ENCODE measurements around the gene ASB5.

GRCh38 chr4:176288020-176288419, 19.0 kb upstream of the ASB5 start:
- no peak for TF ChIP-seq POLR2AphosphoS5 (IDR thresholded peaks at IDR 0.05; ENCODE audit: low read depth, low read length)
- no peak for TF ChIP-seq FOXP2 (optimal IDR thresholded peaks at IDR 0.05; ENCODE audit: borderline replicate concordance, extremely low read depth, extremely low read length, insufficient read depth)
